Measurements from ENCODE around the gene DIDO1. TPM values are rescaled to one million over a fixed set of nuclear protein-coding genes. Genes with fewer than 3 reads are reported as not detected.

The DIDO1 gene
- total and polyA plus RNA-seq, 2 of the 13 experiments (the other 11 are each of a cell fraction or from before 2014, with no cell fraction given): 75.0 to 75.1 TPM

DNA sequence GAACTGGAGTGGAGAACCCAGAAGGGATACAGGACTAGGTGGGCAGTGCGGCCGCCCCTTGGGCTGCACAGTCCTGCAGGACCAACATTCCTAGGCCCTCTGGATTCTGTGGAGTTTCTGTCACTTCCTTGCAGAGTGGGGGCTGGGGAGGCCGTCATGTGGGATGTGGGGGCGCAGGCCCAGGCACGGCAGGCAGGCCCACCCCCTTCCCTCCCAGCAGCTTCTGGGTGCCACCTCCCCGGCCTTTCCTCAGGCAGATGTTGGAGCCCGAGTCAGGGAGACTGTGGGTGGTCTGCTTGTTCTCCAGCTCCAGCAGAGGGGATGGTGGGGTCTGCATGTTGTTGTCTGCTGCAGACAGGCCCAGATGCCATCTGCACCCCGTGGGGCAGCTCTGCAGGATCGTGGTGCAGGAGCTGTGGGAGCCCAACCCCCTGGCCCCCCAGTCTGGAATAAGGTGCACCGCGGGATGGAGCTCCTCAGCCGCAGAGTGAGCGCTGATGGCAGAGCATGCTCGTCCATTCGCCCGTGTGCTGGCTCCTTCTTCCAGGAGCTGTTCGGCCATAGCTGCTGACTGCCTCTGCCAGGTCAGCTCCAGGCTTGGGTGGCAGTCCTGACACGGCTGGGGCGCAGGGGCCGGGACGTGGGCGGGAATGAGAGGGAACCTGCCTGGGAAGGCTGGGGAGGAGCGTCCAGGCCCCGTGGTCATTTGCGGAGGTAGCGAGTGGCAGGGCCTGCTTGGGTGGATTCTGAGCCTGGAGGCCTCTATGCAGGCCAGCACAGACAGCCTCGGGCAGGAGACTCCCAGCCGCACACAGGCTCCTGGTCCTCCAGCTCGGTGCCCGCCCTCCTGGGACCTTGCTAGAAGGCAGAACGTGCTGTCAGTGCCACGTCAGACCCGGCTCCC, 44.3 kb upstream of the DIDO1 start (continued):
- TF ChIP-seq ZNF704 (CRISPR knock-in tag; IDR thresholded peaks at IDR 0.05; ENCODE audit: borderline replicate concordance) (0 out of 2 replicates have a peak, but pooled peaks have one; percentile 77), THAP7 (CRISPR knock-in tag; IDR thresholded peaks at IDR 0.05) (peak; percentile 51; the same call in 1 of the 2 replicates), CBX5 (CRISPR knock-in tag; IDR thresholded peaks at IDR 0.05; ENCODE audit: borderline replicate concordance) (0 out of 2 replicates have a peak, but pooled peaks have one; percentile 18), MYC (CRISPR knock-in tag; IDR thresholded peaks at IDR 0.05; ENCODE audit: borderline replicate concordance) (peak; percentile 16; the same call in 1 of the 2 replicates), ZNF225 (CRISPR knock-in tag; IDR thresholded peaks at IDR 0.05) (peak; percentile 27; the same call in 1 of the 2 replicates), TBP (CRISPR knock-in tag; IDR thresholded peaks at IDR 0.05) (no peak), ZNF292 (CRISPR knock-in tag; IDR thresholded peaks at IDR 0.05; ENCODE audit: borderline replicate concordance, low read depth) (peak; percentile 65; the same call in 1 of the 2 replicates), ATF2 (CRISPR knock-in tag; IDR thresholded peaks at IDR 0.05) (0 out of 2 replicates have a peak, but pooled peaks have one; percentile 10), HMG20B (CRISPR knock-in tag; conservative IDR thresholded peaks at IDR 0.05) (no peak), ZNF598 (CRISPR knock-in tag; IDR thresholded peaks at IDR 0.05; ENCODE audit: borderline replicate concordance) (0 out of 2 replicates have a peak, but pooled peaks have one; percentile 17), BORCS8-MEF2B (CRISPR knock-in tag; IDR thresholded peaks at IDR 0.05) (peak; percentile 19; the same call in 1 of the 2 replicates), ZNF296 (CRISPR knock-in tag; conservative IDR thresholded peaks at IDR 0.05) (no peak), TEAD2 (CRISPR knock-in tag; IDR thresholded peaks at IDR 0.05) (no peak), CTCF (CRISPR knock-in tag; IDR thresholded peaks at IDR 0.05) (peak; percentile 31; the same call in 1 of the 2 replicates)
- TF ChIP-seq, protein P1, sequence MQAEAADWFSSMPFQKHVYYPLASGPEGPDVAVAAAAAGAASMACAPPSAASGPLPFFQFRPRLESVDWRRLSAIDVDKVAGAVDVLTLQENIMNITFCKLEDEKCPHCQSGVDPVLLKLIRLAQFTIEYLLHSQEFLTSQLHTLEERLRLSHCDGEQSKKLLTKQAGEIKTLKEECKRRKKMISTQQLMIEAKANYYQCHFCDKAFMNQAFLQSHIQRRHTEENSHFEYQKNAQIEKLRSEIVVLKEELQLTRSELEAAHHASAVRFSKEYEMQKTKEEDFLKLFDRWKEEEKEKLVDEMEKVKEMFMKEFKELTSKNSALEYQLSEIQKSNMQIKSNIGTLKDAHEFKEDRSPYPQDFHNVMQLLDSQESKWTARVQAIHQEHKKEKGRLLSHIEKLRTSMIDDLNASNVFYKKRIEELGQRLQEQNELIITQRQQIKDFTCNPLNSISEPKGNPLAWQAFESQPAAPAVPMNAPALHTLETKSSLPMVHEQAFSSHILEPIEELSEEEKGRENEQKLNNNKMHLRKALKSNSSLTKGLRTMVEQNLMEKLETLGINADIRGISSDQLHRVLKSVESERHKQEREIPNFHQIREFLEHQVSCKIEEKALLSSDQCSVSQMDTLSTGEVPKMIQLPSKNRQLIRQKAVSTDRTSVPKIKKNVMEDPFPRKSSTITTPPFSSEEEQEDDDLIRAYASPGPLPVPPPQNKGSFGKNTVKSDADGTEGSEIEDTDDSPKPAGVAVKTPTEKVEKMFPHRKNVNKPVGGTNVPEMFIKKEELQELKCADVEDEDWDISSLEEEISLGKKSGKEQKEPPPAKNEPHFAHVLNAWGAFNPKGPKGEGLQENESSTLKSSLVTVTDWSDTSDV (CRISPR knock-in tag; IDR thresholded peaks at IDR 0.05): 0 out of 2 replicates have a peak, but pooled peaks have one; percentile 25
- TF ChIP-seq, protein P2, sequence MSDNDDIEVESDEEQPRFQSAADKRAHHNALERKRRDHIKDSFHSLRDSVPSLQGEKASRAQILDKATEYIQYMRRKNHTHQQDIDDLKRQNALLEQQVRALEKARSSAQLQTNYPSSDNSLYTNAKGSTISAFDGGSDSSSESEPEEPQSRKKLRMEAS (IDR thresholded peaks at IDR 0.05): peak; percentile 41
- TF ChIP-seq, protein P3, sequence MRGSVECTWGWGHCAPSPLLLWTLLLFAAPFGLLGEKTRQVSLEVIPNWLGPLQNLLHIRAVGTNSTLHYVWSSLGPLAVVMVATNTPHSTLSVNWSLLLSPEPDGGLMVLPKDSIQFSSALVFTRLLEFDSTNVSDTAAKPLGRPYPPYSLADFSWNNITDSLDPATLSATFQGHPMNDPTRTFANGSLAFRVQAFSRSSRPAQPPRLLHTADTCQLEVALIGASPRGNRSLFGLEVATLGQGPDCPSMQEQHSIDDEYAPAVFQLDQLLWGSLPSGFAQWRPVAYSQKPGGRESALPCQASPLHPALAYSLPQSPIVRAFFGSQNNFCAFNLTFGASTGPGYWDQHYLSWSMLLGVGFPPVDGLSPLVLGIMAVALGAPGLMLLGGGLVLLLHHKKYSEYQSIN (CRISPR knock-in tag; IDR thresholded peaks at IDR 0.05; ENCODE audit: borderline replicate concordance): no peak

Data from HepG2 (cell line).